SW 1271 (cell line): ENCODE results near the gene MPDU1.

Experiments
- DNase-seq, 2 experiments: peaks; one replicate each; lab custom pipeline; 2025; lab: John Stamatoyannopoulos, UW

Gene MPDU1

DNA sequence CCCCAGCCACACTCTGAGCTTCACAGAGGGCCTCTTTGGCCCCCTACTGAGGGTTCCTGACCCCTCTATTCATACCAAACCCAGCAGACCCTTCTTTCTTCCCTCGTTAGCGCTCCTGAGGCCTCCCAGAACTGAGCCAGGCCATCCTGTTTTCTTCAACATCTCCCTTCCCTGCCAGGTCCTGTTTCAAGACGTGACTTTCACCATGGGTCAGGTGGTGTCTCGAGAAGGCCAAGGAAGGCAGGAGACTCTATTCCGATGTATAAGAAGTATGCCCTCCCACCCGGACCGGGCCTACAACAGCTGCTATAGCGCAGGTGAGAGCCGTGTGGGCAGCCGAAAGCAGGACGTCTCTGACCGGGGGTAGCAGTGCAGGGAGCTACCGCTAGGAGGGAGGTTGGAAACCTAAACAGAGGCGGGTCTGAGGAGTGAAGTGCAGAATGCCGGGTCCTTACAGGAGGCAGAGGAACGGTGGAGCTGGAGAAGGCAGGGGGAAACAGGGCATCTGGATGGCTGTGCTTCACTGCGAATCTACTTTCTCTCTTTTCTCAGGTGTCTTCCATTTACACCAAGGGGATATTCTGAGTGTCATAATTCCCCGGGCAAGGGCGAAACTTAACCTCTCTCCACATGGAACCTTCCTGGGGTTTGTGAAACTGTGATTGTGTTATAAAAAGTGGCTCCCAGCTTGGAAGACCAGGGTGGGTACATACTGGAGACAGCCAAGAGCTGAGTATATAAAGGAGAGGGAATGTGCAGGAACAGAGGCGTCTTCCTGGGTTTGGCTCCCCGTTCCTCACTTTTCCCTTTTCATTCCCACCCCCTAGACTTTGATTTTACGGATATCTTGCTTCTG lies 23.3 kb upstream of the MPDU1 start:
- peak in 1 of 2 experiments; percentile 40 for DNase-seq

- peak; percentile 55 to 86 for DNase-seq
Measured at GRCh38 chr17:7561028-7561575, 22.6 kb upstream of the MPDU1 start.

DNA sequence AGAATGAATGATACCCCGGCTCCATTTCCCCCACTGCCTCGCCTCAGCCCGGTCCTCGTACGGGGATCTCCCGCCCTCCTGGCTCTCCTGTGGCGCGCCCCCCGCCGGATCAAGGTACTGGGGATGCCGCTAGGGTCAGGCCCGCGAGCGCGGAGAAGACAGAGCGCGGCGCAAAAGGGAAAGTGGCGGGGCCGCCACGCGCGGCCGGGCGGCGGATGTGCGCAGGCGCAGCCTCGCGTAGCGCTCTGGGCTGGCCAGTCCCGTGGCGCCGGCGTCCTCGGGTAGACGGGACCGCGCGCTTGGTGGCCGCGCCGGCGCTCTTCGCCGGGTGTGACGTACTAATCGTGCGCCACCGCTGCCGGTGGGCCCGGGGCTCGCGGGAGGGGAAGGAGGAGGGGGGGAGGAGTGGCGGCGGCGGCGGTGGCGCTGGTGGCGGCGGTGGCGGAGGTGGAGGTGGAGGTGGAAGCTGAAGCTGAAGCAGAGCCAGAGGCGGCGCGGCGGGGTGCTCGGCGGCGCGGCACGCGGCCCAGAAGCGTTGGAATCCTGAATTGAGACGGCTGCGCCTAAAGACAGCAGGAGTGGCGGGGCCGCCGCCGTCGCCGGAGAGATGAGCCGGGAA lies 22.0 kb upstream of the MPDU1 start, which contains the start of gene SENP3:
Gene SENP3 (plus strand): TSS at position 331 of the 619 bp plus-strand sequence. CDS start 1,158 bp downstream, outside the sequence.
- peak; percentile 44 to 79 for DNase-seq

- no peak for DNase-seq
Measured at GRCh38 chr17:7562208-7562605, 21.4 kb upstream of the MPDU1 start.

- DNase-seq = no peak
Measured at GRCh38 chr17:7563115-7563869, 20.4 kb upstream of the MPDU1 start.

DNA sequence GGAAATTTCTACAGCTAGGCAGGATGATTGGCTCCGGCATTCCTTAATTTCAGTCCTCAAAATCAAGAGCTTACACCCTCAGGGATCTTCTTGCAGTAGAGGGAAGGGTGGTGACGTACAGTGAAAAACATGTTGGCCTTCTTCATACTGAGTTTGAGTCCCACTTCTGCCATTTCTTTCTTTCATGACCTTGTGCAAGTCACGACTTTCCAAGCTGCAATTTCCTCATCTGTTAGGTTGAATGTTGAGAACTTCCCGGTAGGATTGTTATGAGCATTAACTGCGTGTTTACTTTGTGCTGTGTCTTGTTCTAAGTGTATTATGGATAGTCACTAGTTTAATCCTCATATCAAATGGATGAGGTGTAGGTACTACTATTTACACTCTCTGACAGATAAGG lies 14.1 kb upstream of the MPDU1 start:
- no peak for DNase-seq

DNA sequence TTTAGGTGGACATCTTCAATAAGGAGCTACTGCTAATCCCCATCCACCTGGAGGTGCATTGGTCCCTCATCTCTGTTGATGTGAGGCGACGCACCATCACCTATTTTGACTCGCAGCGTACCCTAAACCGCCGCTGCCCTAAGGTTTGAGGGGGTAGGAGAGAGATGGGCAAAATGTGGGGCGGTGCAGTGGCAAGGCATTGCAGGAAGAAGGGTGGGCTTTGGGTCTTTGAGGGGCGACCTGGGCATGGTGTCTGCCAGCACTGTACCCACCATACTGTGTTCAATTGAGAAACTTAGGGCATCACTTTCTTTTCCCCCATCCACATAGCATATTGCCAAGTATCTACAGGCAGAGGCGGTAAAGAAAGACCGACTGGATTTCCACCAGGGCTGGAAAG lies 13.3 kb upstream of the MPDU1 start:
- DNase-seq = no peak

DNA sequence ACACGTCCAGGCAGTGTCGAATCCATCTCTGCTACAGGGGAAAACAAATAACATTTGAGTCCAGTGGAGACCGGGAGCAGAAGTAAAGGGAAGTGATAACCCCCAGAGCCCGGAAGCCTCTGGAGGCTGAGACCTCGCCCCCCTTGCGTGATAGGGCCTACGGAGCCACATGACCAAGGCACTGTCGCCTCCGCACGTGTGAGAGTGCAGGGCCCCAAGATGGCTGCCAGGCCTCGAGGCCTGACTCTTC lies 11.4 kb upstream of the MPDU1 start:
- DNase-seq = no peak

- DNase-seq = peak; percentile 98
Measured at GRCh38 chr17:7572588-7573323, 10.9 kb upstream of the MPDU1 start.

- peak; percentile 56 to 78 for DNase-seq
Measured at GRCh38 chr17:7573324-7574080, 10.2 kb upstream of the MPDU1 start.

GRCh38 chr17:7574176-7574953 lies 9.3 kb upstream of the MPDU1 start:
- no peak for DNase-seq

DNA sequence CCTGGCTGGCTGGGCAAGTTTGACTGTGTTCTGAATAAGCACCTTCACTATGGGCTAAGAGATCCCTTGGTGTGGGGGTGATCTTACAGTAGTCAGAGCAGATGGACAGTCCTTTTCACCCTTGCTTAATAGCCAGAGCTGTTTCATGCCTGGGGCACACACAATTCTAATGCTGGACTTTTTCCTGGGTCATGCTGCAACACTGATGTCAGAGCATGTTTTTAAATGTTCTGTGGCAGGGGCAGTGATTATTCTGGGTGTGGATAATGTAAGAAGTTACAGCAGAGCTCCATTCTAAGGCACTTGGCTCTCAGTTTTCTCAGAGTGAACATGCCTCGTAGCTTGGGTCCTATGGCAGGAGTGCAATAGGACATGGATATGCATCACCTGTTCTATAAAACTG lies 8.2 kb upstream of the MPDU1 start:
- no peak for DNase-seq

DNA sequence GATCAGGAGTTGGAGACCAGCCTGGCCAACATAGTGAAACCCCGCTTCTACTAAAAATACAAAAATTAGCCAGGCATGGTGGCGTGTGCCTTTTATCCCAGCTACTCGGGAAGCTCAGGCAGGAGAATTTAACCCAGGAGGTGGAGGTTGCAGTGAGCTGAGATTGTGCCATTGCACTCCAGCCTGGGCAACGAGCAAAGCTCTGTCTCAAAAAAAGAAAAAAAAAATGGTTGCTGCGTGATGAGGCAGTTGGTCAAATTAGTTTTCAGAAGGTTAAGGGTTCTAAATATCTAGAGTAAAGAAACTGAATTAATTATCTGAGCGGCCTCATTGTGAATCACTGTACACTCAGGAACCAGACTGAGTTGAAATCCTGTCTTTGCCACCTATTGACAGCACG lies 7.7 kb upstream of the MPDU1 start:
- no peak for DNase-seq

- DNase-seq = no peak
Measured at GRCh38 chr17:7576432-7576937, 7.2 kb upstream of the MPDU1 start.

DNA sequence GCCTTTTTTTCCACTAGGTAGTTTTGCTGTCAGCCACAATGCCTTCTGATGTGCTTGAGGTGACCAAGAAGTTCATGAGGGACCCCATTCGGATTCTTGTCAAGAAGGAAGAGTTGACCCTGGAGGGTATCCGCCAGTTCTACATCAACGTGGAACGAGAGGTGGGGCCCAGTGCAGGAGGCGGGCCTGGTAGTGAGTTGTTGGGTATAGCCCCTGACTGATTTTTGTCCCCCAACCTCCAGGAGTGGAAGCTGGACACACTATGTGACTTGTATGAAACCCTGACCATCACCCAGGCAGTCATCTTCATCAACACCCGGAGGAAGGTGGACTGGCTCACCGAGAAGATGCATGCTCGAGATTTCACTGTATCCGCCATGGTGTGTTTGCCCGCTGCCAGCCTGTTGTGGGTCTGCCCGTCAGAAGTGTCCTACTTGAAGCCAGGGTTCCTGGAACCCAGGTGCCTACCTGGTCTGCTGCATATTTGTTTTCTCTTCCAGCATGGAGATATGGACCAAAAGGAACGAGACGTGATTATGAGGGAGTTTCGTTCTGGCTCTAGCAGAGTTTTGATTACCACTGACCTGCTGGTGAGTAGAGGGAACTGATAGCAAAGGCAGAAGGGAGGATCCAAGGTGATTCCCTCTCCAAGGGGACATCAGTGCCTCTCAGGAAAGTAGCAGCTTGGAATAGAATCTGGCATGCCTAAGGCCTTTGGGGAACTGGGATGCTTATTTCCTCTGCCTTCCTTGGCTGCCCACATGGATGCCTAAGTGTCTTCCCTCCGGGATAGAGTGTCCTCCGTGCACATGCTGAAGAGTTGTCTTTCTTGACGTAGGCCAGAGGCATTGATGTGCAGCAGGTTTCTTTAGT lies 6.1 kb upstream of the MPDU1 start:
- DNase-seq = no peak

DNA sequence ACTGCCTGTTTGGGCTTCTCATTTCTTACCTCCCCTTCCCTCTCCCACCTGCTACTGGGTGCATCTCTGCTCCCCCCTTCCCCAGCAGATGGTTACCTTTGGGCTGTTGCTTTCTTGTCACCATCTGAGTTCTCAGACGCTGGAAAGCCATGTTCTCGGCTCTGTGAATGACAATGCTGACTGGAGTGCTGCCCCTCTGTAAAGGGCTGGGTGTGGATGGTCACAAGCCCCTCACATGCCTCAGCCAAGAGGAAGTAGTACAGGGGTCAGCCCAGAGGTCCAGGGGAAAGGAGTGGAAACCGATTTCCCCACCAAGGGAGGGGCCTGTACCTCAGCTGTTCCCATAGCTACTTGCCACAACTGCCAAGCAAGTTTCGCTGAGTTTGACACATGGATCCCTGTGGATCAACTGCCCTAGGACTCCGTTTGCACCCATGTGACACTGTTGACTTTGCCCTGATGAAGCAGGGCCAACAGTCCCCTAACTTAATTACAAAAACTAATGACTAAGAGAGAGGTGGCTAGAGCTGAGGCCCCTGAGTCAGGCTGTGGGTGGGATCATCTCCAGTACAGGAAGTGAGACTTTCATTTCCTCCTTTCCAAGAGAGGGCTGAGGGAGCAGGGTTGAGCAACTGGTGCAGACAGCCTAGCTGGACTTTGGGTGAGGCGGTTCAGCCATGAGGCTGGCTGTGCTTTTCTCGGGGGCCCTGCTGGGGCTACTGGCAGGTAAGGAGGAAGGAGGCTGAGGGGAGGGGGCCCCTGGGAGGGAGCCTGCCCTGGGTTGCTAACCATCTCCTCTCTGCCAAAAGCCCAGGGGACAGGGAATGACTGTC lies 4.4 kb upstream of the MPDU1 start, which contains the start of gene CD68:
Gene CD68 (plus strand): TSS at position 638 of the 833 bp plus-strand sequence. CDS start 40 bp downstream, at position 678.
- DNase-seq = peak; percentile 88 to 94

DNA sequence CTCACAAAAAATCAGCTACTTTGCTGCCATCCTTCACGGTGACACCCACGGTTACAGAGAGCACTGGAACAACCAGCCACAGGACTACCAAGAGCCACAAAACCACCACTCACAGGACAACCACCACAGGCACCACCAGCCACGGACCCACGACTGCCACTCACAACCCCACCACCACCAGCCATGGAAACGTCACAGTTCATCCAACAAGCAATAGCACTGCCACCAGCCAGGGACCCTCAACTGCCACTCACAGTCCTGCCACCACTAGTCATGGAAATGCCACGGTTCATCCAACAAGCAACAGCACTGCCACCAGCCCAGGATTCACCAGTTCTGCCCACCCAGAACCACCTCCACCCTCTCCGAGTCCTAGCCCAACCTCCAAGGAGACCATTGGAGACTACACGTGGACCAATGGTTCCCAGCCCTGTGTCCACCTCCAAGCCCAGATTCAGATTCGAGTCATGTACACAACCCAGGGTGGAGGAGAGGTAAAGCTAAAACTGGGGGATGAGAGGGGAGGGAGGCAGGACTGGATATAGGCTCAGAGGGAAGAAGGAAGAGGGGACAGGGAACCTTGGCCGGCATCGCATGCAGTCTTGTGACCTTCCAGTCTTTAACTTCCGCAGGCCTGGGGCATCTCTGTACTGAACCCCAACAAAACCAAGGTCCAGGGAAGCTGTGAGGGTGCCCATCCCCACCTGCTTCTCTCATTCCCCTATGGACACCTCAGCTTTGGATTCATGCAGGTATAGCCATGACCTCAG lies 3.6 kb upstream of the MPDU1 start:
- DNase-seq = no peak
